ENCODE measurements around the gene SLC39A9.
"Not testable (repeated sequence)": the region's sequence is repeated elsewhere in the genome, so short reads cannot be mapped to it uniquely, and the experiment has no call there.

SLC39A9 gene

DNA sequence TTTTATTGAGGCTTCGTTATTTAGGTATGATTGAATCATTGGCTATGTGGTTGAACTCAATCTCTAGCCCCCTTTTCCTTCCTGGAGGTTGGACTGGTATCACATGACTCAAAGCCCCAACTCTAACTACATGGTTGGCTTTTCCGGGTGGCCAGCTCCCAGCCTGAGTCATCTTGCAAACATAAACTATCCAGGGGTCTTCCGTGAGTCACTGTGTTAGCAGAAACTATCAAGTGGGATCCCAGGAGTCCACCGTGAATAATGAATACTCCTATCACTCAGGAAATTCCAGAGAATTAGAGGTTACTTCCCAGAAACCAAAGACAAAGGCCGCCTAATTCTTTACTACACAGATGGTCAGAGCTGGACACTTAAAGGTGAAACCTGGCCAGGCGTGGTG lies 66.3 kb downstream of the SLC39A9 start:
- no peaks in the 10 kb centered on the region for H3K4me1 Mint-ChIP-seq (ENCODE audit: low read depth)
- H3K4me3 Mint-ChIP-seq = no peak overlapping the region
- H3K36me3 Mint-ChIP-seq (ENCODE audit: low read depth) = peaks cover 3% of the 10 kb centered on the region

DNA sequence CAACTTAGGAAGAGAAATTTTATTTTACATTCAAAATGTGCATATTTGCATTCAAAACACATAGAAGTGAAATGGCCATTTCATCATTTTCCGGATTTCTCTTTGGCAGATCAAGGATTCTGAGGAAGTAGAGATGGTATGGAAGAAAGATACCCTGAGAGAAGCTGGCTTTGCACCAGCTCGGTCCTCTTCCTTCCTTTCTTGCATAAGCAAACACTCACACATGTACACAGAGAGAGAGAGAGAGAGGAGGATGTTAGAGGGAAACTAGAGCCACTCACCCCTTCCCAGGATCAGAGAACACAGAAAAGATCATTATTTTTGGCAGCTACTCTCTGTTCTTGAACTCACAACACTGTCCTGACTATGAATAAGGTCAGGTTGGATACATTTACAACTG lies 70.5 kb downstream of the SLC39A9 start:
- Mint-ChIP-seq H3K4me1 (ENCODE audit: low read depth) (no peaks in the 10 kb centered on the region), H3K36me3 (ENCODE audit: low read depth) (no peaks in the 10 kb centered on the region), H3K9me3 (no peaks in the 10 kb centered on the region), H3K27me3 (ENCODE audit: low read depth) (no peaks in the 10 kb centered on the region), H3K27ac (no peak overlapping the region), H3K4me3 (no peak overlapping the region)

More for the DNA sequence above, 66.3 kb downstream of the SLC39A9 start:
- H3K27me3 Mint-ChIP-seq (ENCODE audit: low read depth) = no peaks in the 10 kb centered on the region
- no peaks in the 10 kb centered on the region for H3K9me3 Mint-ChIP-seq
- H3K27ac Mint-ChIP-seq = no peak overlapping the region

DNA sequence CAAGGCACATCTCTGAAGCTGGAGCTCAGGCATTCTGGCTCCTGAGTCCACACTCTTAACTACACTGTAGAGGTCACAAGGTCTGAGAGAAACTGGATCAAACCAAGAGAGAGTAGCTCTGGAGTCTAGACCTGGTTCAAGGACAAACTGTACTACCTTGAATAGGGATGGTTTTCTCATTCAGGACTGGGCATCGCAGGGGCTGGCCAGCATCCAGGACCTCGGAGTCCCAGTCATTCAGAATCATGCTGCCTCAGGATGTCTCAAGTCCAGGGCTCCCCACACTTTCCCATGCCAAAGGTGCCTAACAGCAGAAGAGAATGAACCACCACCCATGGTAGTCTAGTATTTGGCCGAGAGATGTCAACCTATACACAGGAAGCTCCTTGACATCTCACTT lies 72.9 kb downstream of the SLC39A9 start:
- H3K27ac Mint-ChIP-seq = no peak overlapping the region

DNA sequence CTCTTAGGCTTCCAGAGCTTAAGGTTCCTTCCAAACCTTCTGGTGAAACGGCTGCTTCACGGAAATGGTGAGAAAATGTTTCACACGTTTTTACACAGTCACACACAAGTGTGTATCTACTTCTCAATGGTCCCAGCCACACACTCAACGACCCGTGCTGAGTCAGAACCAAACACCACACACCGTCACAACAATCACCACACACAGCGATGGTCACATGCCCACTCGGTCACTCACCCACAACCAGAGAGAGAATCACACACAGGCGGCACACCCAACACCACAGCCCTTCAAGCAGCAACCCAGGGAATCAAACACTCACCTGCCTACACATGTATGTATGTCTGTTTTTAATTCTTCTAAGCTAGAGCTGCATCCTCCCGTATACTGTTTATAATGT lies 73.4 kb downstream of the SLC39A9 start:
- Mint-ChIP-seq H3K27ac (no peak overlapping the region), H3K27me3 (ENCODE audit: low read depth) (no peaks in the 10 kb centered on the region), H3K4me1 (ENCODE audit: low read depth) (no peaks in the 10 kb centered on the region), H3K9me3 (no peaks in the 10 kb centered on the region), H3K36me3 (ENCODE audit: low read depth) (no peaks in the 10 kb centered on the region), H3K4me3 (no peak overlapping the region)

More for the DNA sequence above, 72.9 kb downstream of the SLC39A9 start:
- H3K4me1 Mint-ChIP-seq (ENCODE audit: low read depth) = no peaks in the 10 kb centered on the region
- no peaks in the 10 kb centered on the region for H3K36me3 Mint-ChIP-seq (ENCODE audit: low read depth)
- no peaks in the 10 kb centered on the region for H3K9me3 Mint-ChIP-seq
- H3K4me3 Mint-ChIP-seq = no peak overlapping the region
- H3K27me3 Mint-ChIP-seq (ENCODE audit: low read depth) = no peaks in the 10 kb centered on the region

DNA sequence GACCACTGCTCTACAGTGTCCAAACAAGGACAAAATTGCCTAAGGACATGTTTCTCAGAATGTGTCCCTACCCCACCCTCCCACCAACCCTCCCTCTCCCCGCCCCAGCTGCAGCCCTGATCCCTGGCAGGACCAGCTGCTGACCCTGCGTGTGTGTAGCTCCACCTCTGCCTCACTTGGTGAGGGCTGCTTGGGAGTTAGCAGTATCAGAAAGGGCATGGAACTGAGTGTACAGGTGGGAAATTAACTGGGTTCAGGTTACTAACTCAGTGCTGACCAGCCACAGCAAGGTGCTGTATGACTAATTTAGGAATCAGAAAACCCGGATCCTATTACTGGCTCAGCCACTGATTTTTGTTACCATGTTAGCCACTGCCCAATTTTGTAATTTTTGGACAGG lies 74.8 kb downstream of the SLC39A9 start:
- no peaks in the 10 kb centered on the region for H3K27me3 Mint-ChIP-seq (ENCODE audit: low read depth)
- no peaks in the 10 kb centered on the region for H3K9me3 Mint-ChIP-seq
- H3K4me3 Mint-ChIP-seq = no peak overlapping the region
- H3K4me1 Mint-ChIP-seq (ENCODE audit: low read depth) = no peaks in the 10 kb centered on the region
- H3K36me3 Mint-ChIP-seq (ENCODE audit: low read depth) = no peaks in the 10 kb centered on the region
- no peak overlapping the region for H3K27ac Mint-ChIP-seq

DNA sequence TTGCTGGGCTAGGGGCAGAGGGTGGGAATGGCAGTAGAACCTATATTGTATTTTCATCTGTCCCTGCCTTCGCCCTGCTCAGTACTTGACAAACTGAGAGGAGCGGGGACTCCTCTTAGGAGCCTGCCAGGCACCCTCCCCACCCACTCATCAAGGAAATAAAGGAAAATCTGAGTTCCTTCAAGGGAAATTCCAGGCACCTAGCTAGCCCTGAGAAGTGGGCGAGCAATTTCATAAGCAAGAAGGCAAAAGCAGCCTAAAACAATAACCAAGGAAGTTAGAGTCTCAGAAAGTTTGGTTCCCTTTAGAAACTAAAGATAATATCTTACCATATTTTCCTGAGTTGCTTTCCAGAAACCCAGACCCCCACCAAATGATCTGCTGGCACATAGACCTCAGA lies 75.5 kb downstream of the SLC39A9 start:
- H3K4me3 Mint-ChIP-seq = no peak overlapping the region
- no peaks in the 10 kb centered on the region for H3K4me1 Mint-ChIP-seq (ENCODE audit: low read depth)
- H3K9me3 Mint-ChIP-seq = no peaks in the 10 kb centered on the region
- no peaks in the 10 kb centered on the region for H3K27me3 Mint-ChIP-seq (ENCODE audit: low read depth)
- H3K36me3 Mint-ChIP-seq (ENCODE audit: low read depth) = no peaks in the 10 kb centered on the region
- no peak overlapping the region for H3K27ac Mint-ChIP-seq

DNA sequence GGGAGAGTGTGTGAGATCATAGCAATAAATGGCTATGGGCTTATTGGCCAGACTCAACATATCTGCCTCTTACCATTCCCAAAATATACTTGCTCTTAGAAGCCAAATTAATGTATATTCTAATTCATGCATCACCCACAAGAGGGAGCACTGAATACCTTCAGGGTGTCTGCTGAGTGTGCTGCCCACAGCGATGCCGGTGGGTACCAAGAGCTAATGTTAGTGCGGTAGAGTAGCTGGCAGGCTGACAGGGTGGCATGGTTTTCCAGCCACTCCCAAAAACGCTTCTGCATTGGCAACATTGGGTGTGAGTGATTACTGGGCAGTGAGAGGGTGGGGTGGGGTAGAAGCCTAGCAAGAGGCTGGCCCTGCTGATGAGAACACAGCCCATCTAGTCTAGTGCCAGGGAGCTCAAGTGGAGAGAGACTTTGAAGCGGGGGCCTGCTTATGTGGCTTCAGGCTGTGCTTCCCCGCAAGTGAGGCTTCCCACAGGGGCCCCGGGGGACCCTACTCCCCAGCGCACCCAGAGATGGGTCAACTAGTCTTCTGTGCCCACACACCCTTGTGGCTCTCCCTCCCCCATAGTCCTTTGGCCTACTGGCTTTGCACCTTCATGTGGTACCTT lies 76.8 kb downstream of the SLC39A9 start:
- Mint-ChIP-seq H3K4me1 (ENCODE audit: low read depth) (no peaks in the 10 kb centered on the region), H3K36me3 (ENCODE audit: low read depth) (no peaks in the 10 kb centered on the region), H3K4me3 (no peak overlapping the region), H3K27ac (no peak overlapping the region), H3K9me3 (no peaks in the 10 kb centered on the region), H3K27me3 (ENCODE audit: low read depth) (no peaks in the 10 kb centered on the region)

DNA sequence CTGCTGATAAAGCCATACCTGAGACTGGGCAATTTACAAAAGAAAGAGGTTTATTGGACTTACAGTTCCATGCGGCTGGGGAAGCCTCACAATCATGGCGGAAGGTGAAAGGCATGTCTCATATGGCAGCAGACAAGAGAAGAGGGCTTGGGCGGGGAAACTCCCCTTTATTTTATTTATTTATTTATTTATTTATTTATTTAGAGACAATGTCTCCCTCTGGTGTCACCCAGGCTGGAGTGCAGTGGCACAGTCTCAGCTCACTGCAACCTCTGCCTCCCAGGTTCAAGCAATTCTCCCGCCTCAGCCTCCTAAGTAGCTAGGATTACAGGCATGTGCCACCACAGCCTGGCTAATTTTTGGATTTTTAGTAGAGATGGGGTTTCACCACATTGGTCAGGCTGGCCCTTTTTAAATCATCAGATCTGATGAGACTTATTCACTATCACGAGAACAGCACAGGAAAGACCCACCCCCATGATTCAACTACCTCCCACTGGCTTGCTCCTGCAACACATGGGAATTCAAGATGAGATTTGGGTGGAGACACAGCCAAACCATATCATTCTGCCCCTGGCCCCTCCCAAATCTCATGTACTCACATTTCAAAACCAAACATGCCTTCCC lies 78.4 kb downstream of the SLC39A9 start:
- H3K27ac Mint-ChIP-seq; H3K27me3 Mint-ChIP-seq (ENCODE audit: low read depth); H3K36me3 Mint-ChIP-seq (ENCODE audit: low read depth); H3K4me1 Mint-ChIP-seq (ENCODE audit: low read depth); H3K4me3 Mint-ChIP-seq; H3K9me3 Mint-ChIP-seq: not testable (repeated sequence)

DNA sequence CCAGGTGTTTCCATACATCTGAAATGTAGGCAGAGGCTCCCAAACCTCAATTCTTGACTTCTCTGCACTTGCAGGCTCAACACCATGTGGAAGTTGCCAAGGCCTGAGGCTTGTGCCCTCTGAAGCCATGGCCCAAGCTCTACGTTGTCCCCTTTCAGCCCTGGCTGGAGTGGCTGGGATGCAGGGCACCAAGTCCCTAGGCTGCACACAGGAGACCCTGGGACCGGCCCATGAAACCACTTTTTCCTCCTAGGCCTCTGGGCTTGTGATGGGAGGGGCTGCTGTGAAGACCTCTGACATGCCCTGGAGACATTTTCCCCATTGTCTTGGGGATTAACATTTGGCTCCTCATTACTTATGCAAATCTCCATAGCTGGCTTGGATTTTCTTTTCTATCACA lies 79.6 kb downstream of the SLC39A9 start:
- not testable (repeated sequence) for H3K27ac Mint-ChIP-seq; H3K36me3 Mint-ChIP-seq (ENCODE audit: low read depth); H3K9me3 Mint-ChIP-seq; H3K4me3 Mint-ChIP-seq; H3K4me1 Mint-ChIP-seq (ENCODE audit: low read depth)
- H3K27me3 Mint-ChIP-seq (ENCODE audit: low read depth) = peaks cover 18% of the 10 kb centered on the region

DNA sequence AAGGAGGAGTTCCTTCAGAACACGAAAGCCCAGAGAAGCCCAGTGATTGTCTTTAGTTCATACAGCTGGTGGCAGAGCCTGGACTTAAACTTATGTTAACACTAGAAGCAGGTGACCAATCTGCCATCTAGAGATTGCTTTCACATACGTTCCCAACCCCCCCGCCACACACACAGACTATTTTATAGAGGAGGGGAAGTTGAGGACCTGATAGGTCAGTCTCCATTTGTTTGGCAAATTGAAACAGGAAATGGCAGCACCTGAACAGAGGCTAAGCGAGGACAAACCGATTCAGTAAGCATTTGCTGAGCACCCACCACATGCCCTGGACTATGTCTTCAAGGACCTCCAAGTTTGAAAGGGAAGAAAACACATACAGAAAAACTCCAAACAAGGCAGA lies 81.2 kb downstream of the SLC39A9 start:
- Mint-ChIP-seq H3K4me1 (ENCODE audit: low read depth) (no peaks in the 10 kb centered on the region), H3K27me3 (ENCODE audit: low read depth) (peaks cover 28% of the 10 kb centered on the region), H3K27ac (no peak overlapping the region), H3K36me3 (ENCODE audit: low read depth) (no peaks in the 10 kb centered on the region), H3K4me3 (no peak overlapping the region), H3K9me3 (no peaks in the 10 kb centered on the region)

DNA sequence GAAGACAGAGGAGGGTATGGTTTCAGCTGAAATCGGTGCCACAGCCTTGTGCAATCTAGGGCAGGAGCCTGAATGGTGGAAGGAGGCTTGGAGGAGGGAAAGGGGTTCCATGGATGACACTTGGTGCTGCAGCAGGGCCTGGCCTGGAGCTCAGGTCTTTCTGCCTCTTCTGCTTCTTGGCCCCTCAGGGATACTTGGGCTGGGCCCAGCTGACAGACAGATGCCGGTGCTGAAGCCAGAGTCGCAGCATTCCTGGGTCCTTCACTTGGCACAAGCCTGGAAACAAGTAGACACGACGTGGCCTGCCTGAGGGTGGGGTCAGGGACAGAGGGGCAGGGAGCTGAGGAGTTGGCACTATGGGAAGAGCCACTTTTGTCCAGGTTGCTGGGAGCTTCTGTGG lies 81.6 kb downstream of the SLC39A9 start:
- H3K27ac Mint-ChIP-seq = no peak overlapping the region
- H3K9me3 Mint-ChIP-seq = no peaks in the 10 kb centered on the region
- H3K4me3 Mint-ChIP-seq = no peak overlapping the region
- H3K4me1 Mint-ChIP-seq (ENCODE audit: low read depth) = no peaks in the 10 kb centered on the region
- no peaks in the 10 kb centered on the region for H3K36me3 Mint-ChIP-seq (ENCODE audit: low read depth)
- H3K27me3 Mint-ChIP-seq (ENCODE audit: low read depth) = peaks cover 30% of the 10 kb centered on the region

DNA sequence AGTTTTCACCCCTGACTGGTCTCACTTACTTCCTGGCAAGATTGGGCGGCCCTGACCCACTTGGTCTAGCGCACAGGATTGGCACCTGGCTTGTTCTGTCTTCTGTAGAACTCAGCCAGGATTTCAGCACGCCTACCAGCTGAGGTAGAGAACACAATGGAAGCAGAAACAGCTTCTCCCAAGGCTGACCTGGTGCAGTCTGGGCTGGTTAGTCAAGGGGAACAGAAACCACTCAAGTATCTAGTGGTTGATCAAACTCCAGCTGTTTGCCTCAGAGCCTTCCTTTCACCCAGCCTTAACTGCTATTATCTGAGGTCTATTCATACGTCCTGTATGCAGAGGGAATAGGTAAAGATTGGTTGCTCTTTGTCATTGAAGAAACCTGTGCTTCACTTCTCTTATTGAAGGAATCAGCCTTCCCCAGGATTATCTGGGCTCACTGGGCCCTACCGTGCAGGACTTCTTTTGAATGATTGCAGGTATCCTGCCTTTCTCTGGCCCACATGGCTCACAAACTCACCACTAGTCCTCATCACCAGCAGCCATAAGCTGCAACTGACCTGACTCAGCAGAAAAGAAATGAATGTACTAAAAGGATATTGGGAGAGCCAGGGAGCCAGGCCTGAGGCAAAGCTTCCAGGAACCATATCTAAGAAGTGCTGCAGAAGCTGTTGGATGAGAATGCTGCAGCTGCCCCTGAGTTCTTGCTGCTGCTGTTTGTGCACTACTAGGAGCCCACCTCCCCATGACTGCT lies 83.5 kb downstream of the SLC39A9 start:
- Mint-ChIP-seq H3K36me3 (ENCODE audit: low read depth) (no peaks in the 10 kb centered on the region), H3K9me3 (no peaks in the 10 kb centered on the region), H3K27me3 (ENCODE audit: low read depth) (peaks cover 48% of the 10 kb centered on the region), H3K27ac (no peak overlapping the region), H3K4me1 (ENCODE audit: low read depth) (no peaks in the 10 kb centered on the region), H3K4me3 (no peak overlapping the region)

DNA sequence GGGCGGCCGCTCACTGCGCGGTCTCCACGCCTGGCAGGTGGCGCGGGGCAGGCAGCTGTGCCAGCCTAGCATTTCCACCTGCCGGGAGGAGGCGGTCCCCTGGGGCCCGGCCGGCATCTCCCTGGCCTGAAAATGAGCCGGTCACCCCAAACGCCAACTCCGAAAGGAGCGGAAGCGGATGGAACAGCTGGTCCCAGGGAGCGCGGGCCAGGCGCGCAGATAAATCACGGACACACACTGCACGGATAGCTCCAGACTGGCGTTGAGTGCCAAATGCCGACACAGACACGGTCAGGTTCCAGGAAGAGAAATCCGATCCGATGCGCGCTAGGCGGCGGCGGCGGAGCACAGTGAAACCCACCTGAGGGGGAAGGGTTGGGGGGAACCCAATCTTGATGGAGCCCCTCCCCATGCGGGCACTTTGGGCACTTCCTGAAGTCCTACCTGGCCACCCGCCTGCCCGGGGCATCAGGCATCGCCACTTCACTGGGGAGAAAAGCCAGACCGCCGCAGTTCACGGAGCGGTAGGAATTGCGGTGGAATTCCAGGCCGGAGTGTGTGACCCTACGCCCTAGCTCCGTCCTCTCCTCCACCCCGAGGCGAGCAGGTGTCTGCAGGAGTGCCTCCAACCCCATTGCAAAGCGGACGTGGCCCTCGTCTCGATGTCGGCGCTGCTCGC lies 85.4 kb downstream of the SLC39A9 start:
- Mint-ChIP-seq H3K4me3 (no peak overlapping the region), H3K27me3 (ENCODE audit: low read depth) (peaks cover 54% of the 10 kb centered on the region), H3K9me3 (no peaks in the 10 kb centered on the region), H3K4me1 (ENCODE audit: low read depth) (no peaks in the 10 kb centered on the region), H3K36me3 (ENCODE audit: low read depth) (no peaks in the 10 kb centered on the region), H3K27ac (no peak overlapping the region)

DNA sequence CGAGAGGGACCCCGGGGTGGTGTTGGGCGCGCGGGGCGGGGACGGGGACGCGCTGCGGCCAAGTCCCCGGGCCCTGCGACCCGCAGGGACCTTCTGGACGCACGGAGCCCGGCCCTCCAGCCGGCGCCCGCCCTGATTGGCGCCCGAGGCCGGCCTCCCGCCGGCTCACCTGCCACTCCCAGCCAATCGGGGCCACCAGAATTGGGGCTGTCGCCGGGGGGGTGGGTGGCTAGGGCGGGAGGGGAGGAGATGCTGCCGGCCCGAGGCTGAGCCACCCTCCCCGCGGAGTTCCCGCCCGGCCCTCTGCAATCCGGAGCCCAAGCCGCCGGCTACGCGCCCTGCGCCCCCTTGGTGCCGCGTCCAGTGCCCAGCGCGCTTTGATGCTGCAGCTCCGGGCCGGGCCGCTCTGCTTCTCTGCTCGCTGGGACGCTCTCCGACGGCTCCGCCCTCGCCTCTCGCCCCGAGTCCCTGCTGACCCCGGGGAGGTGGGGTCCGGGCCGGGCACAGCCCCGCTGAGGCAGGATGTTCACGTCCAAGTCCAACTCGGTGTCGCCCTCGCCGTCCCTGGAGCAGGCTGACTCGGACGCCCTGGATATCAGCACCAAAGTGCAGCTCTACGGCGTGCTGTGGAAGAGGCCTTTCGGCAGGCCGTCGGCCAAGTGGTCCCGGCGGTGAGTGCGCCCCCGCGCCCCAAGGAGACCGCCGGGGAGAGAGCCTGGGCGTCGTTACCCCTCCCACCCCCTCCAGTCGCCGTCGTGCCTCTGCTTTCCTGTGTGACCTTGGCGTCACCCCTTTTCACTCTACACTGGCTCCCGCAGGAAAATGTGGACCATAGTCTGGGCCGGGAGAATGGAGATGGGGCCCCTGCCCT lies 86.2 kb downstream of the SLC39A9 start, which contains the start of gene PLEKHD1:
Gene PLEKHD1, plus strand, starts transcription at position 285 of the 871 bp plus-strand sequence. Its CDS starts 238 bp downstream, at position 523.
- no peaks in the 10 kb centered on the region for H3K9me3 Mint-ChIP-seq
- no peaks in the 10 kb centered on the region for H3K36me3 Mint-ChIP-seq (ENCODE audit: low read depth)
- H3K4me3 Mint-ChIP-seq = no peak within 1 kb of the TSS
- H3K27me3 Mint-ChIP-seq (ENCODE audit: low read depth) = peaks cover 54% of the 10 kb centered on the region
- no peaks in the 10 kb centered on the region for H3K4me1 Mint-ChIP-seq (ENCODE audit: low read depth)
- H3K27ac Mint-ChIP-seq = no peak within 1 kb of the TSS
